Esophagus muscularis mucosa (tissue), 4 donors: ENCODE results near the gene KHDRBS2.

Source experiments
- CTCF ChIP-seq, 3 experiments: fragments of 200-600 bp in 2 of 3; fragments of 450-650 bp in 1 of 3; sonication (generic) in 2 of 3; IDR thresholded peaks; one replicate each; pipeline ENCODE4 v1.5.1; 2017 to 2019; ENCODE audit warnings: antibody characterized with exemption in 3 of 3, mild to moderate bottlenecking in 2 of 3, moderate library complexity in 1 of 3
- EP300 ChIP-seq: sonication (generic); formaldehyde crosslinking; IDR thresholded peaks from one replicate; pipeline ENCODE4 v1.6.1; 2017; ENCODE audit warnings: antibody characterized with exemption
- POLR2A ChIP-seq: fragments of 450-650 bp; IDR thresholded peaks from one replicate; pipeline ENCODE4 v1.6.1; 2017; ENCODE audit warnings: antibody characterized with exemption, moderate library complexity, mild to moderate bottlenecking, low read depth
- POLR2AphosphoS5 ChIP-seq, 2 donors: sonication (generic); formaldehyde crosslinking; IDR thresholded peaks; one replicate each; pipeline ENCODE4 v1.6.1; 2017; ENCODE audit warnings: antibody characterized with exemption in 2 of 2

- TF ChIP-seq CTCF (IDR thresholded peaks at IDR 0.05): no peak
- no peak for TF ChIP-seq POLR2A
- TF ChIP-seq EP300: no peak
- TF ChIP-seq POLR2AphosphoS5 (IDR thresholded peaks at IDR 0.05): no peak
These were observed 332.2 kb downstream of the KHDRBS2 start for GRCh38 chr6:61953851-61954250.
